Measurements from ENCODE around the gene FSD2.

Gene FSD2

DNA sequence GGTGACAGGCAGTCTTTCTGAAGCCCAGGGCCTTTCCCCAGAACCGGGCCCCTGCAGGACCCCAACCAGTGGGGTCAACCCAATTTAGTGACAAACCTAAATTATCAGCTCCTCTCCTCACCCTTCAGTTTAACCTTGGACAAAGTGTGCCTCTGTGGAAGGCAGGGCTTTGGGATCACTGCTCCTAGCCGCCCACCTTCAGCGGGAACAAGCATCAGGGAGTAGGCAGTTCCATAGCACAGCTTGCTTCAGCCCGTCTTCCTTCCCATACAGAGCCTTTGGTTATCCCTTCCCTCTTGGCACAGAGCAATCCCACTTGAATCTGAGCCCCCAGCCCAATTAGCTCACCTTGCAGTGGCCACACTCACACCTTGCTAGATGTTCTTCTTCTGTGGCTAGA lies 90.9 kb downstream of the FSD2 start:
- no peaks in the 10 kb centered on the region for H3K9me3 ChIP-seq
- no peaks in the 10 kb centered on the region for H3K27me3 ChIP-seq
- no peak for DNase-seq
- H3K4me3 ChIP-seq (ENCODE audit: low read depth, low read length), result no peak overlapping the region
- TF ChIP-seq, protein P1, sequence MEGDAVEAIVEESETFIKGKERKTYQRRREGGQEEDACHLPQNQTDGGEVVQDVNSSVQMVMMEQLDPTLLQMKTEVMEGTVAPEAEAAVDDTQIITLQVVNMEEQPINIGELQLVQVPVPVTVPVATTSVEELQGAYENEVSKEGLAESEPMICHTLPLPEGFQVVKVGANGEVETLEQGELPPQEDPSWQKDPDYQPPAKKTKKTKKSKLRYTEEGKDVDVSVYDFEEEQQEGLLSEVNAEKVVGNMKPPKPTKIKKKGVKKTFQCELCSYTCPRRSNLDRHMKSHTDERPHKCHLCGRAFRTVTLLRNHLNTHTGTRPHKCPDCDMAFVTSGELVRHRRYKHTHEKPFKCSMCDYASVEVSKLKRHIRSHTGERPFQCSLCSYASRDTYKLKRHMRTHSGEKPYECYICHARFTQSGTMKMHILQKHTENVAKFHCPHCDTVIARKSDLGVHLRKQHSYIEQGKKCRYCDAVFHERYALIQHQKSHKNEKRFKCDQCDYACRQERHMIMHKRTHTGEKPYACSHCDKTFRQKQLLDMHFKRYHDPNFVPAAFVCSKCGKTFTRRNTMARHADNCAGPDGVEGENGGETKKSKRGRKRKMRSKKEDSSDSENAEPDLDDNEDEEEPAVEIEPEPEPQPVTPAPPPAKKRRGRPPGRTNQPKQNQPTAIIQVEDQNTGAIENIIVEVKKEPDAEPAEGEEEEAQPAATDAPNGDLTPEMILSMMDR (IDR thresholded peaks at IDR 0.05; ENCODE audit: low read depth, low read length), result no peak
- no peaks in the 10 kb centered on the region for H3K4me1 ChIP-seq
- H3K36me3 ChIP-seq, result no peaks in the 10 kb centered on the region

- H3K9me3 ChIP-seq, result no peaks in the 10 kb centered on the region
- H3K4me1 ChIP-seq, result no peaks in the 10 kb centered on the region
- H3K36me3 ChIP-seq, result no peaks in the 10 kb centered on the region
- H3K27me3 ChIP-seq, result no peaks in the 10 kb centered on the region
- TF ChIP-seq, protein P1 (IDR thresholded peaks at IDR 0.05; ENCODE audit: low read depth, low read length), result no peak
- no peak for DNase-seq
- H3K4me3 ChIP-seq (ENCODE audit: low read depth, low read length), result no peak overlapping the region
These were observed 91.9 kb downstream of the FSD2 start for GRCh38 chr15:82714016-82714415.

DNA sequence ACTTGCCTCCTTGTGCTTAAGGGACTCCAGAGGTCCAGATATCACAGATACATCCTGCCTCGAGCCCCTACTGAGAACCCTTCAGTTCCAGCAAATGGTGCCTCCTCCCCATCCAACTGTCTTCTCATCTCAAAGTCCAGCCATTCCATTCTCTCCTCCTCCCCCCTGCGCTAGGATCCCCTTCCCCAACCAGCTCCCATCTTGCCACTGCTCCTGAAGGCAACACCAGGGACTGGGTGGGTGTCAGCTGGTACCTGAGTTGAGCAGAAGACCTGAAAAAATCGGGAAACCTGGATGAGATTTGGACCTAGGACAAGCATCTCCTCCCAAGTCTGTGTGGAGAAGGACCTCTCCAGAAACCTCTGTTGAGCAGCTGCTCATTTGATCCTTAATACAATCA lies 93.8 kb downstream of the FSD2 start:
- no peak for DNase-seq
- TF ChIP-seq, protein P1 (IDR thresholded peaks at IDR 0.05; ENCODE audit: low read depth, low read length), result no peak
- H3K4me1 ChIP-seq, result peaks cover 5% of the 10 kb centered on the region
- no peaks in the 10 kb centered on the region for H3K36me3 ChIP-seq
- H3K4me3 ChIP-seq (ENCODE audit: low read depth, low read length), result no peak overlapping the region
- H3K9me3 ChIP-seq, result no peaks in the 10 kb centered on the region
- H3K27me3 ChIP-seq, result no peaks in the 10 kb centered on the region

DNA sequence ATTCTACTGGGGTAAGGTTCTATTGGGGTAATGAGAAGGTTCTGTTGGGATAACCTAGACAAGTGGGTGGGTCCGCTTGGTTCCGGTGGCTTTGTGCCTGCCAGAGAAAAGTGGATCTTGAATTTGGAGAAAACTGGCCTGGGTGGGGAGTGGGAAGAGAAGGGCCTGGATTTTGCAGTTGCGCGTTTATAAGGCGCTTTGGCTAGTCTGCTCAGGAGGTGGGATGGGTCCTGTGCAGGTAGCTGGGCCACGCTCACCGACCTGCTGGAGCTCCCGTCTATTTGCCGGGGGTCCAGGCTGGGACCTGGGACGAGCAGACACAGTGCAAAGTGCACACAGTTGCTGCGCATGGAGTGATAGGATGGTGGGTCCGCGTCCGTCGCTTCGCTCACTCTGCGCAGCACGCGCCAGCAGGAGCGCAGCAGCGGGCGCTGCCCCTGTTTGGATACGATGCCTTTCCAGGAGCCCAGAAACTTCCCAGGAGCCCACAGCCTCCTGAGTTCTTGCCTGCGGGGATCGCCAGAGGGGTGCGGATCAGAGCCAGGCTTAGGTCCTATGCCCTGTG lies 94.9 kb downstream of the FSD2 start:
- H3K9me3 ChIP-seq, result no peaks in the 10 kb centered on the region
- H3K36me3 ChIP-seq, result no peaks in the 10 kb centered on the region
- peaks cover 5% of the 10 kb centered on the region for H3K4me1 ChIP-seq
- no peak overlapping the region for H3K4me3 ChIP-seq (ENCODE audit: low read depth, low read length)
- no peak for DNase-seq
- H3K27me3 ChIP-seq, result no peaks in the 10 kb centered on the region
- TF ChIP-seq, protein P1 (IDR thresholded peaks at IDR 0.05; ENCODE audit: low read depth, low read length), result no peak

DNA sequence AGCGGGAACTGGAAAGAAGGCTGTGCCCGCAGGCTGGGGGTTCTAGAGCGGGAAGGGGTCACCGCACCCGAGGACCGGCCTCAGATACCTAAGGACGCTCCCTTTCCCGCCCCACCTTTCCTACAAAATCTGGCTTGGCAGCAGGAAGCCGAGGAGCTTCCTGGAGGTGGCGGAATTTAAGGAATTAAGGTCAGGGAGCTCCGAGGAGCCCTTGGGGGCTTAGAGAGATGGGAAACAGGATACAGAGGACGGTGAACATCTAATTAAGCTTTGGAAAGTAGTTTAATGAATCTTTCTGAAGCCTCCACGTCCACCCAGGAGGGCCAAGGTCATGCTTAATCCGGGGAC lies 95.7 kb downstream of the FSD2 start:
- peaks cover 5% of the 10 kb centered on the region for H3K4me1 ChIP-seq
- DNase-seq, result no peak
- no peaks in the 10 kb centered on the region for H3K36me3 ChIP-seq
- no peaks in the 10 kb centered on the region for H3K9me3 ChIP-seq
- no peaks in the 10 kb centered on the region for H3K27me3 ChIP-seq
- peak overlapping the region; percentile 85 for H3K4me3 ChIP-seq (ENCODE audit: low read depth, low read length)
- TF ChIP-seq, protein P1 (IDR thresholded peaks at IDR 0.05; ENCODE audit: low read depth, low read length), result no peak

DNA sequence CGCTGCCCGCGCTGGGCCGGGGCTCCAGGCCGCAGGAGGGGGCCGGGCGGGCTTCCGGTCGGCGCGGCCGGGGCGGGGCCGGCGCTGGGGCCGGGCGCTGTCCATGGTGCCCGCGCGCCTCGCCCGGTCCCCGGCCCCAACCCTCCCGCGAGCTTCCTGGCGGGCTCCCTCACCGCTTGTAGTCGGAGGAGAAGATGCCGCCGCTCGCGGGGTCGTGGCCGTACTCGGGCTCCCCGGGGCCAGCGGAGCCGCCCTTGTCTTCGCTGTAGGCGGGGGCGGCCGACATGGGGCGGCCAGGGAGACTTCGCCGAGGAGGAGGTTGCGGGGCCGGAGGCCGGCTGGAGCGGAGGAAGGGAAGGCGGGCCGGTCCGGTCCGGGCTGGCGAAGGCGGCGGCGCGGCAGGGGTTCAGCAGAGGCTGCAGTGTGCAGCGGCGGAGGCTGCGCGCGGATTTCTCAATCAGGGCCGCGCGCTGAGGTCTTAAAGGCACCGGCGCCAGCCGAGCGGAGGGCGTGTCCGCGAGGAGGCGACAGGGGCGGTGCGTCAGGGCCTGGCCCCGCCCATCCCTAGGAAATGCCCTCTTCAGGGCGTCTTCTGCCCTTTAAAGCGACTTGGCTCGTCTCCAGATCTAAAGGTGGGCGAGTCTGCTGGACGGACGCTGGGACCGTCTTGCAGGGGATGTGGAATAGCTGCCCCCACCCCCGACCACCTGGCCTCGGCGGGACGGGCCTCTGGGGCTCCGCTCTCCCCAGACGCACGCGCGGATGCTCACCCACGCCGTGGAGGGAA lies 96.3 kb downstream of the FSD2 start, which contains the start of gene AP3B2:
Gene AP3B2, minus strand, starts transcription at position 455 of the 787 bp plus-strand sequence. Its CDS starts 169 bp downstream, at position 286.
- no peaks in the 10 kb centered on the region for H3K9me3 ChIP-seq
- H3K36me3 ChIP-seq, result no peaks in the 10 kb centered on the region
- peak; percentile 88 for DNase-seq
- TF ChIP-seq, protein P1 (IDR thresholded peaks at IDR 0.05; ENCODE audit: low read depth, low read length), result no peak
- H3K4me1 ChIP-seq, result peaks cover 5% of the 10 kb centered on the region
- no peaks in the 10 kb centered on the region for H3K27me3 ChIP-seq
- peak within 1 kb of the TSS; percentile 85 for H3K4me3 ChIP-seq (ENCODE audit: low read depth, low read length)
